A549 (cell line): ENCODE measurements around the gene ANP32E. TPM values are rescaled to one million over a fixed set of nuclear protein-coding genes. Genes with fewer than 3 reads are reported as not detected.
"Not testable (repeated sequence)": the region's sequence is repeated elsewhere in the genome, so short reads cannot be mapped to it uniquely, and the experiment has no call there.

Source experiments
- ATAC-seq, 2 experiments: fragments of 200-7000 bp in 1 of 2; fragments of >200 bp in 1 of 2; cut with Nextera tagmentation in 1 of 2; cut with Tn5 transposase in 1 of 2; 3 replicates each; pipeline versions ENCODE4 v1.8.0 to v1.9.1; 2018 to 2020; ENCODE audit warnings: mild to moderate bottlenecking in 1 of 2, moderate library complexity in 1 of 2
- CTCF ChIA-PET: fragments of 300-600 bp; sonication (Branson Sonifier 250); formaldehyde crosslinking; extraction: SDS; loops from one replicate; lab custom pipeline; 2021; ENCODE audit warnings: antibody characterized with exemption, inconsistent platforms; lab: Yijun Ruan, JAX
- POLR2A ChIA-PET: fragments of 350-600 bp; formaldehyde crosslinking; extraction: SDS; loops from one replicate; lab custom pipeline; 2021; ENCODE audit warnings: antibody characterized with exemption, inconsistent platforms; lab: Yijun Ruan, JAX
- DNase-seq, 2 experiments: peaks; one replicate each; pipeline versions ENCODE4 v3.0.0 to v3.0.0-alpha.2; 2011 to 2016; ENCODE audit warnings: low read depth in 1 of 2, low spot score in 1 of 2
- FAIRE-seq: peaks from 2 replicates; lab custom pipeline; 2011; peaks lifted over from hg19 to GRCh38; lab: Jason Lieb, UNC
- H3K27ac ChIP-seq, 2 experiments: fragments of >200 bp; sonication (Bioruptor Twin); formaldehyde crosslinking; 3 replicates each; pipeline ENCODE4 v1.5.1; 2016 to 2017
- H3K4me1 ChIP-seq: fragments of >200 bp; sonication (Bioruptor Twin); formaldehyde crosslinking; 3 replicates; pipeline ENCODE4 v1.6.1; 2016
- H3K4me2 ChIP-seq: fragments of >200 bp; sonication (Bioruptor Twin); formaldehyde crosslinking; 3 replicates; pipeline ENCODE4 v1.6.1; 2016
- H3K4me3 ChIP-seq: fragments of >200 bp; sonication (Bioruptor Twin); formaldehyde crosslinking; 3 replicates; pipeline ENCODE4 v1.5.1; 2016
- H3K9me3 ChIP-seq: fragments of >200 bp; sonication (Bioruptor Twin); formaldehyde crosslinking; 3 replicates; pipeline ENCODE4 v1.6.1; 2016
- FOXS1 ChIP-seq: fragments of 250-450 bp; sonication (Bioruptor Pico); IDR thresholded peaks from 2 replicates; pipeline ENCODE4 v1.5.0; 2020; ENCODE audit warnings: mild to moderate bottlenecking, moderate library complexity
- HOXB5 ChIP-seq: fragments of 250-450 bp; sonication (Bioruptor Pico); IDR thresholded peaks from 2 replicates; pipeline ENCODE4 v1.5.0; 2020; ENCODE audit warnings: mild to moderate bottlenecking, moderate library complexity
- KDM1A ChIP-seq: fragments of 200-600 bp; sonication (generic); IDR thresholded peaks from 2 replicates; pipeline ENCODE4 v1.6.1; 2016; ENCODE audit warnings: low read depth, mild to moderate bottlenecking
- MAFK ChIP-seq: fragments of 450-650 bp; IDR thresholded peaks from 2 replicates; pipeline ENCODE4 v1.6.1; 2014; ENCODE audit not compliant: partially characterized antibody
- MYC ChIP-seq: IDR thresholded peaks from 2 replicates; pipeline ENCODE4 v1.6.1; 2012; ENCODE audit warnings: mild to moderate bottlenecking, inconsistent platforms, low read length, improper control_type of control experiment, borderline replicate concordance
- RAD21 ChIP-seq, 2 experiments: fragments of >200 bp in 1 of 2; sonication (Bioruptor Twin) in 1 of 2; formaldehyde crosslinking in 1 of 2; IDR thresholded peaks in 1 of 2; conservative IDR thresholded peaks in 1 of 2; 2 replicates in 1 of 2; 3 replicates in 1 of 2; pipeline ENCODE4 v1.6.1; 2012 to 2018; ENCODE audit warnings: inconsistent platforms in 1 of 2
- RARB ChIP-seq: fragments of 250-450 bp; sonication (Bioruptor Pico); IDR thresholded peaks from 2 replicates; pipeline ENCODE4 v1.8.0; 2021; ENCODE audit warnings: mild to moderate bottlenecking, moderate library complexity
- RNF2 ChIP-seq: fragments of 200-600 bp; sonication (generic); IDR thresholded peaks from 2 replicates; pipeline ENCODE4 v1.6.1; 2016; ENCODE audit warnings: low read depth, mild to moderate bottlenecking, antibody characterized with exemption, moderate library complexity, borderline replicate concordance
- SMC3 ChIP-seq: fragments of >200 bp; sonication (Bioruptor Twin); formaldehyde crosslinking; IDR thresholded peaks from 3 replicates; pipeline ENCODE4 v1.6.1; 2018; ENCODE audit warnings: inconsistent platforms
- TP53 ChIP-seq: fragments of 250-450 bp; sonication (Bioruptor Pico); IDR thresholded peaks from 2 replicates; pipeline ENCODE4 v1.5.0; 2021; ENCODE audit warnings: mild to moderate bottlenecking, moderate library complexity
- ZSCAN20 ChIP-seq: fragments of 250-450 bp; sonication (Bioruptor Pico); IDR thresholded peaks from 2 replicates; pipeline ENCODE4 v1.8.0; 2022; ENCODE audit warnings: mild to moderate bottlenecking, moderate library complexity
- WGBS: methylation state at CpG from one replicate; pipeline ENCODE4 v1.1.6; 2017; ENCODE audit errors: missing lambda C conversion rate; 5-methylcytosine and 5-hydroxymethylcytosine counted together
- polyA plus RNA-seq, 4 experiments: library from polyadenylated mRNA; depleted of rRNA in 3 of 4; stranded (reverse); fragments of >200 nt; fragmentation: RNase III in 1 of 4; extraction: RNeasy Plus Mini Kit Qiagen cat#74134 plus additional on column Dnase treatment in 1 of 4; gene quantifications; 2 replicates in 3 of 4; 3 replicates in 1 of 4; pipeline ENCODE4 v1.2.3, GENCODE V29; 2011 to 2017
- TF ChIP-seq, protein P1 (sequence below): fragments of >200 bp; sonication (Bioruptor Twin); formaldehyde crosslinking; IDR thresholded peaks from 2 replicates; pipeline ENCODE4 v1.6.1; 2016
- TF ChIP-seq, protein P2 (sequence below): IDR thresholded peaks from 2 replicates; pipeline ENCODE4 v1.6.1; 2012
- TF ChIP-seq, protein P3 (sequence below): fragments of >200 bp; sonication (Bioruptor Twin); formaldehyde crosslinking; IDR thresholded peaks from 3 replicates; pipeline ENCODE4 v1.5.1; 2016

Gene ANP32E
- polyA plus RNA-seq, 2 of the 4 experiments (the other 2 are of a cell fraction) = 60.0 to 128 TPM

DNA sequence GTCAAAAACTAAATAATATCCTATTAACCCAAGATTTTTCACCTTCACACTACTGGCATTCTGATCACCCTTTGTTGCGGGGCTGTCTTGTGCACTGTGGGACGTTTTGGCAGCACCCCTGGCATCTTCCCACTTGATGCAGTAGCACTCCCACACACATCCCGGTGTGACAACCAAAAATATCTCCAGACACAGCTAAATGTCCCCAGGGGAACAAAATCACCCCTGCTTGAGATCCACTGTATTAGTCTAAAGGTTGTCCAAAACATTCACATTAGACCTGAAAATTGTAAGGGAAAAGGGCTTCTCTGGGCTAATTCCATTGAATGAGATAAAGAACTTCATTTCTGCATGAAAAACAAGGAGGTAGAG, 48.4 kb downstream of the ANP32E start:
- ATAC-seq (peak; percentile 73), DNase-seq (no peak), FAIRE-seq (no peak)
- WGBS = 21% methylated on average over 3 of the region's 3 CpGs
- Histone ChIP-seq H3K27ac (0 out of 6 replicates have a peak overlapping the region, but pooled peaks of 1 of the 2 experiments have one; percentile 11), H3K9me3 (no peaks in the 10 kb centered on the region), H3K4me3 (no peak overlapping the region), H3K4me2 (peak overlapping the region; percentile 56), H3K4me1 (peaks cover 24% of the 10 kb centered on the region)
- CTCF ChIA-PET = interaction anchor here (0.7 to 4.2 kb wide), 48 partner anchors 10 to 371 kb away, joined by 3 to 75 read pairs (median 5); partner anchors contain the start of genes PLEKHO1 and VPS45
- POLR2A ChIA-PET = interaction anchor here (1.1 to 2.4 kb wide), 3 partner anchors 120 to 339 kb away, joined by 3 to 43 read pairs (median 4); partner anchors contain the start of gene VPS45
- TF ChIP-seq KDM1A = no peak
- no peak for TF ChIP-seq MYC
- TF ChIP-seq, protein P1, sequence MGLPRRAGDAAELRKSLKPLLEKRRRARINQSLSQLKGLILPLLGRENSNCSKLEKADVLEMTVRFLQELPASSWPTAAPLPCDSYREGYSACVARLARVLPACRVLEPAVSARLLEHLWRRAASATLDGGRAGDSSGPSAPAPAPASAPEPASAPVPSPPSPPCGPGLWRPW = no peak
- TF ChIP-seq ZSCAN20 = no peak
- TF ChIP-seq, protein P2, sequence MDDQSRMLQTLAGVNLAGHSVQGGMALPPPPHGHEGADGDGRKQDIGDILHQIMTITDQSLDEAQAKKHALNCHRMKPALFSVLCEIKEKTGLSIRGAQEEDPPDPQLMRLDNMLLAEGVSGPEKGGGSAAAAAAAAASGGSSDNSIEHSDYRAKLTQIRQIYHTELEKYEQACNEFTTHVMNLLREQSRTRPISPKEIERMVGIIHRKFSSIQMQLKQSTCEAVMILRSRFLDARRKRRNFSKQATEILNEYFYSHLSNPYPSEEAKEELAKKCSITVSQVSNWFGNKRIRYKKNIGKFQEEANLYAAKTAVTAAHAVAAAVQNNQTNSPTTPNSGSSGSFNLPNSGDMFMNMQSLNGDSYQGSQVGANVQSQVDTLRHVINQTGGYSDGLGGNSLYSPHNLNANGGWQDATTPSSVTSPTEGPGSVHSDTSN = no peak
- TF ChIP-seq RNF2 = no peak
- TF ChIP-seq HOXB5 (CRISPR knock-in tag) = no peak
- no peak for TF ChIP-seq RARB (CRISPR knock-in tag)
- TF ChIP-seq FOXS1 (CRISPR knock-in tag) = no peak

DNA sequence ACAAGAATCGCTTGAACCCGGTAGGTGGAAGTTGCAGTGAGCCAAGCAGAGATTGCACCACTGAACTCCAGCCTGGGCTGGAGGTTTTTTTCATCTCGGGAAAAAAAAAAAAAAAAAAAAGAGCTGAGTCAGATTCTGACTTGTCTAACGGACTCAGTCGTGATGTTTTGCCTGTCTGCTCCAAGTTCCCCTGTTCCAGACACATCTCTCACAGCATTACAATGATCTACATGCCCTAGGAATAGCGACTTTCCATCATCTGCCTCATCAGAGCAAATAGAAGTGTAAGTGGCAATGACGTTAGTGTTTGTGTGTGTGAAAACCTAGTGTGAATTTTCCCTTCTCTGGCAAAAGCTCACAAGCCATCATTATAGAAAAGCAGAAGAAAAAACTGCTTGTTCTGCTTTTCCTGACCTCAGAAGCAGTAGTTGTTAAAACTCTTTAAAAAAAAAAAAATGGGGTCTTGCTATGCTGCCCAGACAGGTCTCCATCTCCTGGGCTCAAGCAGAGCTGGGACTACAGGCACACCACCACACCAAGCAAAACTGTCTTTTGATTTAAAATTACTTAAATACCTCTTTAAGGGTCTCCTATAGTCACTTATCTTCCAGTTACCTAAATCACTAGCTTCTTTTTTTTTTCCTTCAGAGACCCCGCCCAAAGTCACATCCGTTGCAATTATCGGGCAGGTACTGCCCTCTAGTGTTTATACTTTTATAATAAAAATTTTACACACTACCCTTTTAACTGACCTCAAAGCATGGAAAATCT, 48.9 kb downstream of the ANP32E start:
- Histone ChIP-seq H3K9me3 (no peaks in the 10 kb centered on the region), H3K27ac (peak overlapping the region; percentile 28 to 73; a peak in 4 of 6 replicates), H3K4me3 (peak overlapping the region; percentile 10; the same call in 1 of the 3 replicates), H3K4me1 (peaks cover 18% of the 10 kb centered on the region), H3K4me2 (peak overlapping the region; percentile 56)
- POLR2A ChIA-PET = interaction anchor here (0.6 to 2.4 kb wide), 7 partner anchors 48 to 338 kb away, joined by 3 to 43 read pairs (median 4); partner anchors contain the start of gene VPS45
- CTCF ChIA-PET = interaction anchor here (0.6 to 4.2 kb wide), 63 partner anchors 11 to 381 kb away, joined by 3 to 75 read pairs (median 4); partner anchors contain the start of genes PLEKHO1 and VPS45
- DNase-seq = peak; percentile 53 to 62
- no peak for FAIRE-seq
- TF ChIP-seq SMC3 (peak; percentile 63), MAFK (peak; percentile 88), RAD21 (conservative IDR thresholded peaks at IDR 0.05 in 1 of 2, IDR thresholded peaks at IDR 0.05 in 1 of 2) (peak; percentile 83 to 89), TP53 (CRISPR knock-in tag) (no peak)
- TF ChIP-seq, protein P3, sequence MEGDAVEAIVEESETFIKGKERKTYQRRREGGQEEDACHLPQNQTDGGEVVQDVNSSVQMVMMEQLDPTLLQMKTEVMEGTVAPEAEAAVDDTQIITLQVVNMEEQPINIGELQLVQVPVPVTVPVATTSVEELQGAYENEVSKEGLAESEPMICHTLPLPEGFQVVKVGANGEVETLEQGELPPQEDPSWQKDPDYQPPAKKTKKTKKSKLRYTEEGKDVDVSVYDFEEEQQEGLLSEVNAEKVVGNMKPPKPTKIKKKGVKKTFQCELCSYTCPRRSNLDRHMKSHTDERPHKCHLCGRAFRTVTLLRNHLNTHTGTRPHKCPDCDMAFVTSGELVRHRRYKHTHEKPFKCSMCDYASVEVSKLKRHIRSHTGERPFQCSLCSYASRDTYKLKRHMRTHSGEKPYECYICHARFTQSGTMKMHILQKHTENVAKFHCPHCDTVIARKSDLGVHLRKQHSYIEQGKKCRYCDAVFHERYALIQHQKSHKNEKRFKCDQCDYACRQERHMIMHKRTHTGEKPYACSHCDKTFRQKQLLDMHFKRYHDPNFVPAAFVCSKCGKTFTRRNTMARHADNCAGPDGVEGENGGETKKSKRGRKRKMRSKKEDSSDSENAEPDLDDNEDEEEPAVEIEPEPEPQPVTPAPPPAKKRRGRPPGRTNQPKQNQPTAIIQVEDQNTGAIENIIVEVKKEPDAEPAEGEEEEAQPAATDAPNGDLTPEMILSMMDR = peak; percentile 91
- ATAC-seq = peak; percentile 85 to 87
- 19% methylated on average over 10 of the region's 10 CpGs for WGBS

DNA sequence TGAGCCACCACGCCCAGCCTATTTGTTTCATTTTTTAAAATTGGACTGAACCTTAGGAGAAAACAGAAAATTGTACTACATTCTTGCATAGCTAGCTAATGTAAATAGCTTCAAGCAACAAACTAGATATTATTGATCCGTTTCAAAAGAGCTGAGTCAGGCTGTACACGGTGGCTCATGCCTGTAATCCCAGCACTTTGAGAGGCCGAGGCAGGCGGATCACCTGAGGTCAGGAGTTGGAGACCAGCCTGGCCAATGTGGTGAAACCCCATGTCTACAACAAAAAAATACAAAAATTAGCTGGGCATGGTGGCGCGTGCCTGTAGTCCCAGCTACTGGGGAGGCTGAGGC, 49.5 kb downstream of the ANP32E start:
- ChIA-PET POLR2A (interaction anchor here (1.4 to 2.4 kb wide), 2 partner anchors 119 to 299 kb away, joined by 4 to 43 read pairs; partner anchors contain the start of gene VPS45), CTCF (interaction anchor here (0.6 to 4.2 kb wide), 29 partner anchors 11 to 381 kb away, joined by 3 to 75 read pairs (median 6); partner anchors contain the start of gene VPS45)
- Histone ChIP-seq H3K4me2 (peak overlapping the region; percentile 56), H3K27ac (peak overlapping the region; percentile 28 to 73; a peak in 4 of 6 replicates), H3K4me1 (peaks cover 15% of the 10 kb centered on the region; the same call in 2 of the 3 replicates)
- not testable (repeated sequence) for H3K4me3 ChIP-seq, H3K9me3 ChIP-seq, FAIRE-seq, DNase-seq
- WGBS = 74% methylated on average over 7 of the region's 7 CpGs
- peak in 1 of 2 experiments; percentile 25; a peak in 3 of 6 replicates for ATAC-seq
